ENCODE measurements around the gene PCED1A.
A peak's percentile ranks its signal among the peaks of the same experiment; 100 is the strongest.

PCED1A gene

GRCh38 chr20:2799271-2799670 is 41.2 kb downstream of the PCED1A start:
- H3K27me3 Mint-ChIP-seq (ENCODE audit: low read depth): peaks cover 24% of the 10 kb centered on the region
- H3K9me3 Mint-ChIP-seq: no peaks in the 10 kb centered on the region
- H3K4me3 Mint-ChIP-seq: peak overlapping the region; percentile 95 to 100 (median 96)
- H3K4me1 Mint-ChIP-seq: peaks cover 25% of the 10 kb centered on the region
- peaks cover 46% of the 10 kb centered on the region for H3K36me3 Mint-ChIP-seq (ENCODE audit: low read depth)
- peak overlapping the region; percentile 94 to 98 (median 98) for H3K27ac Mint-ChIP-seq
- no peak for TF ChIP-seq CTCF (IDR thresholded peaks at IDR 0.05; ENCODE audit: unreplicated experiment in 3 of 3)

- Mint-ChIP-seq H3K27me3 (ENCODE audit: low read depth) (peaks cover 20% of the 10 kb centered on the region), H3K9me3 (no peaks in the 10 kb centered on the region), H3K36me3 (ENCODE audit: low read depth) (peaks cover 48% of the 10 kb centered on the region), H3K27ac (peak overlapping the region; percentile 94 to 98 (median 98)), H3K4me1 (peaks cover 25% of the 10 kb centered on the region), H3K4me3 (peak overlapping the region; percentile 95 to 100 (median 96))
- no peak for TF ChIP-seq CTCF (IDR thresholded peaks at IDR 0.05; ENCODE audit: unreplicated experiment in 3 of 3)
Measured at GRCh38 chr20:2798814-2799213, 41.6 kb downstream of the PCED1A start.

- Mint-ChIP-seq H3K4me3 (peak overlapping the region; percentile 95 to 100 (median 96)), H3K4me1 (peaks cover 25% of the 10 kb centered on the region), H3K9me3 (no peaks in the 10 kb centered on the region), H3K27me3 (ENCODE audit: low read depth) (peaks cover 15% of the 10 kb centered on the region), H3K27ac (peak overlapping the region in 2 of 3 experiments; percentile 94 to 98), H3K36me3 (ENCODE audit: low read depth) (peaks cover 54% of the 10 kb centered on the region)
- no peak for TF ChIP-seq CTCF (IDR thresholded peaks at IDR 0.05; ENCODE audit: unreplicated experiment in 3 of 3)
Measured at GRCh38 chr20:2798095-2798805, 42.2 kb downstream of the PCED1A start.

- Mint-ChIP-seq H3K27me3 (ENCODE audit: low read depth) (peaks cover 11% of the 10 kb centered on the region), H3K36me3 (ENCODE audit: low read depth) (peaks cover 56% of the 10 kb centered on the region), H3K4me3 (peak overlapping the region; percentile 74 to 100 (median 95)), H3K9me3 (no peaks in the 10 kb centered on the region), H3K4me1 (peaks cover 25% of the 10 kb centered on the region), H3K27ac (peak overlapping the region in 2 of 3 experiments; percentile 53 to 57)
- no peak for TF ChIP-seq CTCF (IDR thresholded peaks at IDR 0.05; ENCODE audit: unreplicated experiment in 3 of 3)
Measured at GRCh38 chr20:2797136-2797983, 43.1 kb downstream of the PCED1A start.

- TF ChIP-seq CTCF (IDR thresholded peaks at IDR 0.05; ENCODE audit: unreplicated experiment in 3 of 3): no peak
- Mint-ChIP-seq H3K36me3 (ENCODE audit: low read depth) (peaks cover 60% of the 10 kb centered on the region), H3K27ac (no peak overlapping the region), H3K27me3 (ENCODE audit: low read depth) (peaks cover 3% of the 10 kb centered on the region), H3K4me3 (peak overlapping the region in 1 of 3 experiments; percentile 58), H3K9me3 (no peaks in the 10 kb centered on the region), H3K4me1 (peaks cover 20% of the 10 kb centered on the region)
Measured at GRCh38 chr20:2796011-2796660, 44.3 kb downstream of the PCED1A start.
